Endothelial cell of umbilical vein (primary cell): Measurements from ENCODE around the gene MICAL3. TPM values are rescaled to one million over a fixed set of nuclear protein-coding genes. Genes with fewer than 3 reads are reported as not detected.

ENCODE experiments used
- BruUV-seq: library from RNA; stranded (reverse); fragments of 400-500 nt; replicated peaks from 2 replicates; lab custom pipeline; 2021; lab: Mats Ljungman, UMichigan
- CTCF ChIA-PET: fragments of 300-600, 350-600 bp; sonication (Branson Sonifier 250); formaldehyde crosslinking; loops from one replicate; lab custom pipeline; 2021; ENCODE audit warnings: antibody characterized with exemption, inconsistent platforms; lab: Charles Lee
- POLR2A ChIA-PET: fragments of 300-600, 350-600 bp; sonication (Branson Sonifier 250); formaldehyde crosslinking; loops from one replicate; lab custom pipeline; 2021; ENCODE audit warnings: antibody characterized with exemption, inconsistent platforms; lab: Charles Lee
- DNase-seq: peaks from one replicate; pipeline ENCODE4 v3.0.0-alpha.2; 2011; ENCODE audit warnings: low read depth, low spot score
- FAIRE-seq: peaks from 2 replicates; lab custom pipeline; 2011; peaks lifted over from hg19 to GRCh38; lab: Jason Lieb, UNC
- H2AFZ ChIP-seq: 2 replicates; pipeline ENCODE4 v1.6.0; 2012; ENCODE audit warnings: low read depth, low read length, control low read depth, inconsistent platforms
- H3K27ac ChIP-seq: 2 replicates; pipeline ENCODE4 v1.5.1; 2011; ENCODE audit warnings: low read depth, mild to moderate bottlenecking, control low read depth, low read length, moderate library complexity; ENCODE audit not compliant: insufficient read depth
- H3K27me3 ChIP-seq, 2 experiments: 2 replicates each; pipeline versions ENCODE4 v1.6.0 to v1.6.1; 2011; ENCODE audit warnings: low read length in 2 of 2, mixed read lengths in 1 of 2; ENCODE audit not compliant: control insufficient read depth in 2 of 2, insufficient read depth in 2 of 2
- H3K36me3 ChIP-seq, 2 experiments: 2 replicates in 1 of 2; 3 replicates in 1 of 2; pipeline ENCODE4 v1.5.1; 2011; ENCODE audit warnings: low read length in 2 of 2, mild to moderate bottlenecking in 1 of 2, moderate library complexity in 1 of 2; ENCODE audit not compliant: control insufficient read depth in 2 of 2, insufficient read depth in 2 of 2; ENCODE audit errors: extremely low read depth in 1 of 2
- H3K4me1 ChIP-seq: 3 replicates; pipeline ENCODE4 v1.5.1; 2011; ENCODE audit warnings: mild to moderate bottlenecking, low read length; ENCODE audit not compliant: control insufficient read depth, insufficient read depth; ENCODE audit errors: extremely low read depth
- H3K4me2 ChIP-seq: 2 replicates; pipeline ENCODE4 v1.6.1; 2011; ENCODE audit warnings: low read length, control low read depth, mixed read lengths; ENCODE audit not compliant: insufficient read depth
- H3K4me3 ChIP-seq, 3 experiments: fragments of 200-600 bp in 1 of 3; sonication (generic), shearing (Covaris generic) in 1 of 3; replicated peaks in 1 of 3; 2 replicates each; pipeline ENCODE4 v1.5.1; 2011 to 2016; ENCODE audit warnings: control low read depth in 3 of 3, low read length in 3 of 3, mild to moderate bottlenecking in 2 of 3, inconsistent platforms in 1 of 3, low read depth in 1 of 3, moderate library complexity in 1 of 3; ENCODE audit not compliant: insufficient read depth in 1 of 3
- H3K79me2 ChIP-seq: 2 replicates; pipeline ENCODE4 v1.6.0; 2012; ENCODE audit warnings: low read length, inconsistent platforms; ENCODE audit not compliant: control insufficient read depth, insufficient read depth
- H3K9ac ChIP-seq: replicated peaks from 2 replicates; pipeline ENCODE3; 2011; ENCODE audit warnings: low read length, control low read depth; ENCODE audit not compliant: insufficient read depth; ENCODE audit errors: extremely low read depth
- H3K9me1 ChIP-seq: replicated peaks from 3 replicates; pipeline ENCODE4 v1.6.0; 2011; ENCODE audit warnings: mild to moderate bottlenecking, low read length; ENCODE audit not compliant: control insufficient read depth, insufficient read depth; ENCODE audit errors: extremely low read depth
- H3K9me3 ChIP-seq: replicated peaks from 2 replicates; pipeline ENCODE4 v1.5.1; 2012; ENCODE audit warnings: low read length, inconsistent platforms; ENCODE audit not compliant: control insufficient read depth, insufficient read depth
- H4K20me1 ChIP-seq: replicated peaks from 2 replicates; pipeline ENCODE3; 2011; ENCODE audit warnings: mild to moderate bottlenecking, low read length; ENCODE audit not compliant: control insufficient read depth, insufficient read depth; ENCODE audit errors: extremely low read depth
- CTCF ChIP-seq, 2 donors: IDR thresholded peaks; 1 replicate in 1 of 2; 2 replicates in 1 of 2; pipeline ENCODE4 v1.5.1; 2011; ENCODE audit warnings: low read length in 2 of 2, mild to moderate bottlenecking in 2 of 2, moderate library complexity in 2 of 2, control low read depth in 1 of 2, inconsistent platforms in 1 of 2, low read depth in 1 of 2; ENCODE audit not compliant: insufficient read depth in 1 of 2; ENCODE audit errors: extremely low read depth in 1 of 2
- FOS ChIP-seq: IDR thresholded peaks from 2 replicates; pipeline ENCODE4 v1.6.1; 2011; ENCODE audit warnings: mild to moderate bottlenecking, low read length, moderate library complexity, borderline replicate concordance; ENCODE audit not compliant: insufficient read depth
- GATA2 ChIP-seq: IDR thresholded peaks from 2 replicates; pipeline ENCODE4 v1.7.0; 2011; ENCODE audit warnings: low read depth, mild to moderate bottlenecking, moderate library complexity, mixed read lengths, low read length; ENCODE audit not compliant: insufficient read length, insufficient read depth
- JUN ChIP-seq: IDR thresholded peaks from 2 replicates; pipeline ENCODE4 v1.6.1; 2011; ENCODE audit warnings: borderline replicate concordance, low read depth; ENCODE audit not compliant: insufficient read length, insufficient read depth
- MAX ChIP-seq: IDR thresholded peaks from 2 replicates; pipeline ENCODE4 v1.6.1; 2011; ENCODE audit not compliant: insufficient read depth, insufficient read length
- MYC ChIP-seq: IDR thresholded peaks from one replicate; pipeline ENCODE4 v1.6.1; 2011; ENCODE audit warnings: mild to moderate bottlenecking, low read depth, low read length
- POLR2AphosphoS5 ChIP-seq: IDR thresholded peaks from 2 replicates; pipeline ENCODE4 v1.6.1; 2012; ENCODE audit warnings: low read depth, mild to moderate bottlenecking, control low read depth, low read length, moderate library complexity; ENCODE audit not compliant: insufficient read depth
- dilution Hi-C: fragments of 300-500 bp; cut with MboI; formaldehyde crosslinking; loops from one replicate; pipeline ENCODE4 v1.15.0; 2019; ENCODE audit warnings: low sequenced_read_pairs; ENCODE audit not compliant: extremely low pct_ligation_motif_present
- intact Hi-C: fragments of 100-400 bp; cut with micrococcal nuclease; formaldehyde crosslinking; loops from one replicate; pipeline ENCODE4 v1.10.0; 2022
- polyA plus RNA-seq, 4 experiments: library from polyadenylated mRNA; depleted of rRNA in 3 of 4; stranded (reverse) in 3 of 4; unstranded in 1 of 4; fragments of >200 nt; gene quantifications; 2 replicates each; pipeline versions ENCODE4 v1.2.1 to v1.2.3, GENCODE V29; 2011 to 2012; ENCODE audit warnings: missing spikeins in 1 of 4
- total RNA-seq: library from RNA; stranded (reverse); gene quantifications from 2 replicates; pipeline ENCODE4 v1.2.3, GENCODE V29; 2021

MICAL3 gene
- total and polyA plus RNA-seq, 2 donors (not counting 3 experiments of a cell fraction or from before 2014, with no cell fraction given): 14.5 to 63.7 TPM

- Histone ChIP-seq H3K27me3 (no peaks in the 10 kb centered on the region), H3K4me1 (no peaks in the 10 kb centered on the region), H3K36me3 (peaks cover 0 to 4% of the 10 kb centered on the region in 2 experiments), H3K79me2 (no peaks in the 10 kb centered on the region), H3K4me2 (no peak overlapping the region), H3K9me1 (no peaks in the 10 kb centered on the region), H3K9me3 (no peaks in the 10 kb centered on the region), H3K4me3 (no peak overlapping the region), H2AFZ (no peak overlapping the region), H4K20me1 (no peaks in the 10 kb centered on the region), H3K9ac (no peak overlapping the region), H3K27ac (no peak overlapping the region)
- dilution Hi-C loops (no loop called here), intact Hi-C loops (no loop called here)
- TF ChIP-seq GATA2 (no peak), MAX (no peak), JUN (no peak), MYC (no peak)
- POLR2A ChIA-PET: no interaction called here
- no TSS peak for BruUV-seq
- FAIRE-seq (no peak), DNase-seq (no peak)
- CTCF ChIA-PET: interaction anchor here (0.8 to 1.2 kb wide), 2 partner anchors 18 to 228 kb away, joined by 3 to 4 read pairs; no protein-coding TSS in a partner anchor
Measured at GRCh38 chr22:17847360-17848078, 176.8 kb downstream of the MICAL3 start.

GRCh38 chr22:17846326-17846992, 177.9 kb downstream of the MICAL3 start:
- dilution Hi-C loops: no loop called here
- FAIRE-seq (no peak), DNase-seq (no peak)
- intact Hi-C loops: no loop called here
- Histone ChIP-seq H3K36me3 (peaks cover 0 to 4% of the 10 kb centered on the region in 2 experiments), H3K9me1 (no peaks in the 10 kb centered on the region), H3K4me1 (no peaks in the 10 kb centered on the region), H3K4me3 (no peak overlapping the region), H3K27me3 (no peaks in the 10 kb centered on the region), H3K9me3 (no peaks in the 10 kb centered on the region), H3K9ac (no peak overlapping the region), H2AFZ (no peak overlapping the region), H3K27ac (no peak overlapping the region), H4K20me1 (no peaks in the 10 kb centered on the region), H3K79me2 (no peaks in the 10 kb centered on the region), H3K4me2 (no peak overlapping the region)
- no TSS peak for BruUV-seq
- ChIA-PET POLR2A (no interaction called here), CTCF (interaction anchor here (0.6 to 1.2 kb wide), 3 partner anchors 140 to 230 kb away, joined by 4 read pairs; no protein-coding TSS in a partner anchor)
- TF ChIP-seq FOS: no peak
- TF ChIP-seq GATA2: no peak
- TF ChIP-seq CTCF (IDR thresholded peaks at IDR 0.05; ENCODE audit: extremely low read depth in 1 of 2, insufficient read depth in 1 of 2, low read depth in 1 of 2, low read length in 2 of 2): no peak
- TF ChIP-seq MYC: no peak
- no peak for TF ChIP-seq POLR2AphosphoS5
- TF ChIP-seq JUN: no peak
